GM19455 (cell line): Measurements from ENCODE around the gene SEMA3B.
"Not testable (repeated sequence)": the region's sequence is repeated elsewhere in the genome, so short reads cannot be mapped to it uniquely, and the experiment has no call there.

Experiments used
- ATAC-seq: cut with Tn5 transposase; IDR thresholded peaks from one replicate; pipeline ENCODE4 v1.9.1; 2021; ENCODE audit not compliant: unreplicated experiment

SEMA3B gene

GRCh38 chr3:50237754-50238548 lies 31.0 kb upstream of the SEMA3B start:
- ATAC-seq = no peak

GRCh38 chr3:50238549-50239026 lies 30.4 kb upstream of the SEMA3B start:
- ATAC-seq = no peak

GRCh38 chr3:50239649-50240048 lies 29.3 kb upstream of the SEMA3B start:
- no peak for ATAC-seq

GRCh38 chr3:50241163-50241562 lies 27.8 kb upstream of the SEMA3B start:
- no peak for ATAC-seq

GRCh38 chr3:50241713-50242380 lies 27.1 kb upstream of the SEMA3B start:
- no peak for ATAC-seq

- ATAC-seq = no peak
Measured at GRCh38 chr3:50242381-50242770, 26.6 kb upstream of the SEMA3B start.

- no peak for ATAC-seq
Measured at GRCh38 chr3:50242851-50243542, 25.9 kb upstream of the SEMA3B start.

- ATAC-seq = no peak
Measured at GRCh38 chr3:50243543-50243895, 25.4 kb upstream of the SEMA3B start.

- not testable (repeated sequence) for ATAC-seq
Measured at GRCh38 chr3:50244813-50245212, 24.1 kb upstream of the SEMA3B start.

- ATAC-seq = no peak
Measured at GRCh38 chr3:50245251-50245745, 23.6 kb upstream of the SEMA3B start.

- ATAC-seq = peak; percentile 62
Measured at GRCh38 chr3:50245831-50246516, 23.0 kb upstream of the SEMA3B start.

GRCh38 chr3:50246517-50246954 lies 22.4 kb upstream of the SEMA3B start:
- peak; percentile 46 for ATAC-seq

GRCh38 chr3:50248387-50248786 lies 20.6 kb upstream of the SEMA3B start:
- ATAC-seq = no peak

- ATAC-seq = no peak
Measured at GRCh38 chr3:50249457-50249856, 19.5 kb upstream of the SEMA3B start.

- no peak for ATAC-seq
Measured at GRCh38 chr3:50250514-50250913, 18.4 kb upstream of the SEMA3B start.

- ATAC-seq = no peak
Measured at GRCh38 chr3:50251220-50251619, 17.7 kb upstream of the SEMA3B start.

GRCh38 chr3:50254577-50255250 lies 14.2 kb upstream of the SEMA3B start:
- no peak for ATAC-seq

- ATAC-seq = no peak
Measured at GRCh38 chr3:50255251-50255615, 13.7 kb upstream of the SEMA3B start.

- no peak for ATAC-seq
Measured at GRCh38 chr3:50256978-50257890, 11.7 kb upstream of the SEMA3B start.
